ENCODE results near the gene TMEM219. TPM values are rescaled to one million over a fixed set of nuclear protein-coding genes. Genes with fewer than 3 reads are reported as not detected.
A peak's percentile ranks its signal among the peaks of the same experiment; 100 is the strongest.

The TMEM219 gene
- total and polyA plus RNA-seq, 9 of the 15 experiments (the other 6 are each of a cell fraction or from before 2014, with no cell fraction given), result 35.3 to 62.8 (median 55.5) TPM

DNA sequence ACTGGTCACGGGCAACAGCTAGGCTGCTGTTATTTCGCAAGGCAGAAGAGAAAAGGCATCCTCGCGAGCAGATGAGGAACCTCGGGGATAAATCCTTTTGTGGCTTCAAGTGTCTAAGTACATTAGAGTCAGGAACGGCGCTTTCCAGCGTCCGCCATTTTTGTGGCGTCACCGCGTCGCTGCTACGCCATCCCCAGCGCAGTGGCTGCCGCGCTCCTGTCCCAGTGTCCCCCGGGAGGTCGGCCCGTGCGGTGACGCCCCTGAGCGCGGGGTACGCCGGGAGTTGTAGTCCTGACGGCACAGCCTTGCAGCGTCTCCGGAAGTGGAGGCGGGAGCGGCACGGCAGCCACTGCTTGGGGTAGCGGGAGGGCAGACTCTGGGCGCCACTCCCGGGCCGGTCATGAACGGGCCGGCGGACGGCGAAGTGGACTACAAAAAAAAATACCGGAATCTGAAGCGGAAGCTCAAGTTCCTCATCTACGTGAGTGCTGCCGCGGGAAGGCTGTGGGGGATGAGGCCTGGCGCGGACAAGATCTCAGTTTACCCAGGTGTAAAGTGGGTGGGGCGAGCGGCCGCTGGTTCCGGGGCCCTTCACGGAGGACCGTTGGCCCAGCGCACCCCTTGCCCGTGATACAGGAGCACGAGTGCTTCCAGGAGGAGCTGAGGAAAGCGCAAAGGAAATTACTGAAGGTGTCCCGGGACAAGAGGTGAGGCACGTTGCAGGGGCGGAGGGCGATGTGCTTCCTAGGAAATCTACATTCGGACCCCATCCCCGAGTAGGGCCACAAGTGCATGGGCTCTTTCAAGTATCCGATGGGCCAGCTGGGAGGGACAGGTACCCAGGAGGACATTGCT lies 34.3 kb downstream of the TMEM219 start, which contains the start of gene INO80E (continued):
- TF ChIP-seq, protein P1, sequence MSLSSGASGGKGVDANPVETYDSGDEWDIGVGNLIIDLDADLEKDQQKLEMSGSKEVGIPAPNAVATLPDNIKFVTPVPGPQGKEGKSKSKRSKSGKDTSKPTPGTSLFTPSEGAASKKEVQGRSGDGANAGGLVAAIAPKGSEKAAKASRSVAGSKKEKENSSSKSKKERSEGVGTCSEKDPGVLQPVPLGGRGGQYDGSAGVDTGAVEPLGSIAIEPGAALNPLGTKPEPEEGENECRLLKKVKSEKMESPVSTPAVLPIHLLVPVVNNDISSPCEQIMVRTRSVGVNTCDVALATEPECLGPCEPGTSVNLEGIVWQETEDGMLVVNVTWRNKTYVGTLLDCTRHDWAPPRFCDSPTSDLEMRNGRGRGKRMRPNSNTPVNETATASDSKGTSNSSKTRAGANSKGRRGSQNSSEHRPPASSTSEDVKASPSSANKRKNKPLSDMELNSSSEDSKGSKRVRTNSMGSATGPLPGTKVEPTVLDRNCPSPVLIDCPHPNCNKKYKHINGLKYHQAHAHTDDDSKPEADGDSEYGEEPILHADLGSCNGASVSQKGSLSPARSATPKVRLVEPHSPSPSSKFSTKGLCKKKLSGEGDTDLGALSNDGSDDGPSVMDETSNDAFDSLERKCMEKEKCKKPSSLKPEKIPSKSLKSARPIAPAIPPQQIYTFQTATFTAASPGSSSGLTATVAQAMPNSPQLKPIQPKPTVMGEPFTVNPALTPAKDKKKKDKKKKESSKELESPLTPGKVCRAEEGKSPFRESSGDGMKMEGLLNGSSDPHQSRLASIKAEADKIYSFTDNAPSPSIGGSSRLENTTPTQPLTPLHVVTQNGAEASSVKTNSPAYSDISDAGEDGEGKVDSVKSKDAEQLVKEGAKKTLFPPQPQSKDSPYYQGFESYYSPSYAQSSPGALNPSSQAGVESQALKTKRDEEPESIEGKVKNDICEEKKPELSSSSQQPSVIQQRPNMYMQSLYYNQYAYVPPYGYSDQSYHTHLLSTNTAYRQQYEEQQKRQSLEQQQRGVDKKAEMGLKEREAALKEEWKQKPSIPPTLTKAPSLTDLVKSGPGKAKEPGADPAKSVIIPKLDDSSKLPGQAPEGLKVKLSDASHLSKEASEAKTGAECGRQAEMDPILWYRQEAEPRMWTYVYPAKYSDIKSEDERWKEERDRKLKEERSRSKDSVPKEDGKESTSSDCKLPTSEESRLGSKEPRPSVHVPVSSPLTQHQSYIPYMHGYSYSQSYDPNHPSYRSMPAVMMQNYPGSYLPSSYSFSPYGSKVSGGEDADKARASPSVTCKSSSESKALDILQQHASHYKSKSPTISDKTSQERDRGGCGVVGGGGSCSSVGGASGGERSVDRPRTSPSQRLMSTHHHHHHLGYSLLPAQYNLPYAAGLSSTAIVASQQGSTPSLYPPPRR (CRISPR knock-in tag; IDR thresholded peaks at IDR 0.05; ENCODE audit: borderline replicate concordance), result no peak
- TF ChIP-seq ZFP1 (CRISPR knock-in tag; IDR thresholded peaks at IDR 0.05) (no peak), ZNF311 (CRISPR knock-in tag; IDR thresholded peaks at IDR 0.05) (no peak), PPARD (CRISPR knock-in tag; IDR thresholded peaks at IDR 0.05) (no peak), RBFOX2 (IDR thresholded peaks at IDR 0.05; ENCODE audit: low read depth, low read length) (peak; percentile 89), E2F3 (CRISPR knock-in tag; IDR thresholded peaks at IDR 0.05) (no peak), CHD4 (IDR thresholded peaks at IDR 0.05; ENCODE audit: insufficient read depth, insufficient replicate concordance, low read depth, low read length, poor library complexity, severe bottlenecking) (no peak), C11orf30 (IDR thresholded peaks at IDR 0.05; ENCODE audit: low read depth) (peak; percentile 96), NELFE (IDR thresholded peaks at IDR 0.05; ENCODE audit: insufficient read depth, insufficient read length) (no peak), NR2C1 (IDR thresholded peaks at IDR 0.05) (peak; percentile 63; the same call in 1 of the 2 replicates), NR2C1 (tag; IDR thresholded peaks at IDR 0.05) (peak; percentile 87)
- TF ChIP-seq, protein P2, sequence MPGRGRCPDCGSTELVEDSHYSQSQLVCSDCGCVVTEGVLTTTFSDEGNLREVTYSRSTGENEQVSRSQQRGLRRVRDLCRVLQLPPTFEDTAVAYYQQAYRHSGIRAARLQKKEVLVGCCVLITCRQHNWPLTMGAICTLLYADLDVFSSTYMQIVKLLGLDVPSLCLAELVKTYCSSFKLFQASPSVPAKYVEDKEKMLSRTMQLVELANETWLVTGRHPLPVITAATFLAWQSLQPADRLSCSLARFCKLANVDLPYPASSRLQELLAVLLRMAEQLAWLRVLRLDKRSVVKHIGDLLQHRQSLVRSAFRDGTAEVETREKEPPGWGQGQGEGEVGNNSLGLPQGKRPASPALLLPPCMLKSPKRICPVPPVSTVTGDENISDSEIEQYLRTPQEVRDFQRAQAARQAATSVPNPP (IDR thresholded peaks at IDR 0.05; ENCODE audit: borderline replicate concordance, insufficient read depth, insufficient read length), result no peak
- TF ChIP-seq, protein P3, sequence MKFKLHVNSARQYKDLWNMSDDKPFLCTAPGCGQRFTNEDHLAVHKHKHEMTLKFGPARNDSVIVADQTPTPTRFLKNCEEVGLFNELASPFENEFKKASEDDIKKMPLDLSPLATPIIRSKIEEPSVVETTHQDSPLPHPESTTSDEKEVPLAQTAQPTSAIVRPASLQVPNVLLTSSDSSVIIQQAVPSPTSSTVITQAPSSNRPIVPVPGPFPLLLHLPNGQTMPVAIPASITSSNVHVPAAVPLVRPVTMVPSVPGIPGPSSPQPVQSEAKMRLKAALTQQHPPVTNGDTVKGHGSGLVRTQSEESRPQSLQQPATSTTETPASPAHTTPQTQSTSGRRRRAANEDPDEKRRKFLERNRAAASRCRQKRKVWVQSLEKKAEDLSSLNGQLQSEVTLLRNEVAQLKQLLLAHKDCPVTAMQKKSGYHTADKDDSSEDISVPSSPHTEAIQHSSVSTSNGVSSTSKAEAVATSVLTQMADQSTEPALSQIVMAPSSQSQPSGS (CRISPR knock-in tag; IDR thresholded peaks at IDR 0.05), result no peak
- TF ChIP-seq, protein P4, sequence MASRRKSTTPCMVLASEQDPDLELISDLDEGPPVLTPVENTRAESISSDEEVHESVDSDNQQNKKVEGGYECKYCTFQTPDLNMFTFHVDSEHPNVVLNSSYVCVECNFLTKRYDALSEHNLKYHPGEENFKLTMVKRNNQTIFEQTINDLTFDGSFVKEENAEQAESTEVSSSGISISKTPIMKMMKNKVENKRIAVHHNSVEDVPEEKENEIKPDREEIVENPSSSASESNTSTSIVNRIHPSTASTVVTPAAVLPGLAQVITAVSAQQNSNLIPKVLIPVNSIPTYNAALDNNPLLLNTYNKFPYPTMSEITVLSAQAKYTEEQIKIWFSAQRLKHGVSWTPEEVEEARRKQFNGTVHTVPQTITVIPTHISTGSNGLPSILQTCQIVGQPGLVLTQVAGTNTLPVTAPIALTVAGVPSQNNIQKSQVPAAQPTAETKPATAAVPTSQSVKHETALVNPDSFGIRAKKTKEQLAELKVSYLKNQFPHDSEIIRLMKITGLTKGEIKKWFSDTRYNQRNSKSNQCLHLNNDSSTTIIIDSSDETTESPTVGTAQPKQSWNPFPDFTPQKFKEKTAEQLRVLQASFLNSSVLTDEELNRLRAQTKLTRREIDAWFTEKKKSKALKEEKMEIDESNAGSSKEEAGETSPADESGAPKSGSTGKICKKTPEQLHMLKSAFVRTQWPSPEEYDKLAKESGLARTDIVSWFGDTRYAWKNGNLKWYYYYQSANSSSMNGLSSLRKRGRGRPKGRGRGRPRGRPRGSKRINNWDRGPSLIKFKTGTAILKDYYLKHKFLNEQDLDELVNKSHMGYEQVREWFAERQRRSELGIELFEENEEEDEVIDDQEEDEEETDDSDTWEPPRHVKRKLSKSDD (conservative IDR thresholded peaks at IDR 0.05; ENCODE audit: low read length), result peak; percentile 59; the same call in 1 of the 2 replicates
